Adrenal gland (tissue), 12 donors: ENCODE results near the gene ADAM19. TPM values are rescaled to one million over a fixed set of nuclear protein-coding genes. Genes with fewer than 3 reads are reported as not detected.

Experiments used
- DNase-seq, 7 donors: peaks; one replicate each; pipeline ENCODE4 v3.0.0-alpha.2; 2019 to 2020
- H3K27ac ChIP-seq, 5 donors: fragments of 200-600 bp; sonication (generic) in 4 of 5; 1 replicate in 3 of 5; 2 replicates in 2 of 5; pipeline versions ENCODE4 v1.5.1 to v1.8.0; 2016 to 2020; ENCODE audit warnings: mild to moderate bottlenecking in 1 of 5
- H3K27me3 ChIP-seq: fragments of 200-600 bp; 2 replicates; pipeline ENCODE4 v1.8.0; 2021
- H3K36me3 ChIP-seq, 2 donors: fragments of 200-600 bp; replicated peaks in 1 of 2; 1 replicate in 1 of 2; 2 replicates in 1 of 2; pipeline versions ENCODE4 v1.5.1 to v1.8.0; 2018 to 2022
- H3K4me1 ChIP-seq, 2 donors: fragments of 200-600 bp; replicated peaks in 1 of 2; 1 replicate in 1 of 2; 2 replicates in 1 of 2; pipeline versions ENCODE4 v1.5.1 to v1.8.0; 2018 to 2021
- H3K4me3 ChIP-seq, 4 donors: fragments of 200-600 bp; sonication (generic) in 3 of 4; one replicate each; pipeline ENCODE4 v1.5.1; 2016 to 2018
- H3K9me3 ChIP-seq, 3 donors: fragments of 200-600 bp; sonication (generic) in 1 of 3; replicated peaks in 1 of 3; 1 replicate in 2 of 3; 2 replicates in 1 of 3; pipeline versions ENCODE4 v1.5.1 to v1.8.0; 2016 to 2021
- POLR2A ChIP-seq, 2 donors: fragments of 450-650 bp; IDR thresholded peaks; one replicate each; pipeline ENCODE4 v1.6.1; 2017; ENCODE audit warnings: antibody characterized with exemption in 2 of 2, mild to moderate bottlenecking in 2 of 2, moderate library complexity in 1 of 2
- WGBS, 4 donors: extraction: QIAGEN DNeasy Blood & Tissue Kit in 2 of 4; methylation state at CpG; one replicate each; pipeline versions ENCODE4 v1.1.5 to v1.1.7; 2013 to 2017; 5-methylcytosine and 5-hydroxymethylcytosine counted together
- intact Hi-C, 2 donors: fragments of 100-400 bp; cut with DNase I; formaldehyde crosslinking; loops; one replicate each; pipeline versions ENCODE4 v1.14.1 to v1.15.0; 2022 to 2023
- polyA plus RNA-seq, 3 donors: library from polyadenylated mRNA; stranded (reverse); fragments of 200-250 nt in 2 of 3; fragments of 350-450 nt in 1 of 3; fragmentation: Illumina TruSeq in 1 of 3; extraction: RNeasy Lipid Tissue Mini Kit (QIAGEN cat#74804) in 1 of 3; gene quantifications; one replicate each; pipeline ENCODE4 v1.2.3, GENCODE V29; 2013 to 2014
- total RNA-seq, 9 donors: library from RNA; depleted of rRNA in 4 of 9; stranded (reverse); fragments of >200 nt in 4 of 9; fragments of 120-200 nt in 1 of 9; fragmentation: NEBNext Ultra II Directional in 1 of 9; extraction: Animal tissue kit (Norgen Biotek cat#: 25700) in 1 of 9; gene quantifications; one replicate each; pipeline versions ENCODE4 v1.1.0 to v1.2.4, GENCODE V29; 2013 to 2023
- TF ChIP-seq, protein P1 (sequence below), 6 experiments: fragments of 450-650 bp in 4 of 6; fragments of 200-600 bp in 2 of 6; sonication (generic) in 1 of 6; IDR thresholded peaks; 1 replicate in 5 of 6; 2 replicates in 1 of 6; pipeline versions ENCODE4 v1.5.1 to v1.8.0; 2016 to 2021; ENCODE audit warnings: antibody characterized with exemption in 6 of 6, mild to moderate bottlenecking in 2 of 6, moderate library complexity in 1 of 6
- donor health status: healthy with polysubstance abuse.
- donor health status: Bipolar disorder and iron deficiency.
- donor health status: DM: yes; HTN: yes; CAD: no.
- donor health status: DM: no; HTN: no; CAD: no.
- donor health status: DM: no; HTN: no; CAD: no.
- donor health status: DM: yes; HTN: yes; CAD: no.

ADAM19 gene
- total and polyA plus RNA-seq, 12 donors = 2.2 to 15.1 (median 4.7) TPM

DNA sequence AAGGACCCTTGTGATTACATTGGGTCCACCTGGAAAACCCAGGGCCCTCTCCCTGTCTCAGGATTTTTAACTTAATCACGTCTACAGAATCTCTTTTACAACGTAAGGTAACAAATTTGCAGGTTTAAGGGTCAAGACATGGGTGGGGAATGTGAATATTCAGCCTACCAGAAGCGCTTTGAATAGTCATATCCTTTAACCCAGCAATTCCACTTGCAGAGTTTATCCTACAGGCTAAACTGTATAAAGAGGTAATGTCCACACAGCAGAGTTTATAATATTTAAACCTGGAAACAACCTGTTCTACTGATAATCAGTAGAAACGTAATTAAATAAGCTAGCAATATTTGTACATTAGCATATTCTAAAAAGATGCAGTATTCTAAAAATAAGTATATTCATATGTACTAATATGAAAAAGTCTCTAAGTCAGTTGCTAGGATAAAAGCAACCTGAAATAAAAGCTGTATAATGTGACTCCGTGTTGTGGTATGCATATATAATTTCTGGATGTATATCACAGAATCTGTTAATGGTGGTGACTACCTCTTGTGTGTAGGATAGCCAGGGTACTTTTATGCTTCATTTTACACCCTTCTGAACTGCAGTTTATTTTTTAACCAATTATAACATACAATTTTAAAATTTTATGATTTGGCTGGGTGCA, 129.7 kb downstream of the ADAM19 start:
- H3K4me3 ChIP-seq = no peak overlapping the region
- intact Hi-C loops = no loop called here
- no peak overlapping the region for H3K27ac ChIP-seq
- DNase-seq = no peak
- H3K9me3 ChIP-seq = no peaks in the 10 kb centered on the region
- no peaks in the 10 kb centered on the region for H3K27me3 ChIP-seq
- no peak for TF ChIP-seq POLR2A (IDR thresholded peaks at IDR 0.05)
- TF ChIP-seq, protein P1, sequence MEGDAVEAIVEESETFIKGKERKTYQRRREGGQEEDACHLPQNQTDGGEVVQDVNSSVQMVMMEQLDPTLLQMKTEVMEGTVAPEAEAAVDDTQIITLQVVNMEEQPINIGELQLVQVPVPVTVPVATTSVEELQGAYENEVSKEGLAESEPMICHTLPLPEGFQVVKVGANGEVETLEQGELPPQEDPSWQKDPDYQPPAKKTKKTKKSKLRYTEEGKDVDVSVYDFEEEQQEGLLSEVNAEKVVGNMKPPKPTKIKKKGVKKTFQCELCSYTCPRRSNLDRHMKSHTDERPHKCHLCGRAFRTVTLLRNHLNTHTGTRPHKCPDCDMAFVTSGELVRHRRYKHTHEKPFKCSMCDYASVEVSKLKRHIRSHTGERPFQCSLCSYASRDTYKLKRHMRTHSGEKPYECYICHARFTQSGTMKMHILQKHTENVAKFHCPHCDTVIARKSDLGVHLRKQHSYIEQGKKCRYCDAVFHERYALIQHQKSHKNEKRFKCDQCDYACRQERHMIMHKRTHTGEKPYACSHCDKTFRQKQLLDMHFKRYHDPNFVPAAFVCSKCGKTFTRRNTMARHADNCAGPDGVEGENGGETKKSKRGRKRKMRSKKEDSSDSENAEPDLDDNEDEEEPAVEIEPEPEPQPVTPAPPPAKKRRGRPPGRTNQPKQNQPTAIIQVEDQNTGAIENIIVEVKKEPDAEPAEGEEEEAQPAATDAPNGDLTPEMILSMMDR (IDR thresholded peaks at IDR 0.05) = no peak
- no peaks in the 10 kb centered on the region for H3K4me1 ChIP-seq
- WGBS, 4 donors = 79 to 82% (median 80%) methylated on average over 5 of the region's 5 CpGs
- H3K36me3 ChIP-seq = no peaks in the 10 kb centered on the region

DNA sequence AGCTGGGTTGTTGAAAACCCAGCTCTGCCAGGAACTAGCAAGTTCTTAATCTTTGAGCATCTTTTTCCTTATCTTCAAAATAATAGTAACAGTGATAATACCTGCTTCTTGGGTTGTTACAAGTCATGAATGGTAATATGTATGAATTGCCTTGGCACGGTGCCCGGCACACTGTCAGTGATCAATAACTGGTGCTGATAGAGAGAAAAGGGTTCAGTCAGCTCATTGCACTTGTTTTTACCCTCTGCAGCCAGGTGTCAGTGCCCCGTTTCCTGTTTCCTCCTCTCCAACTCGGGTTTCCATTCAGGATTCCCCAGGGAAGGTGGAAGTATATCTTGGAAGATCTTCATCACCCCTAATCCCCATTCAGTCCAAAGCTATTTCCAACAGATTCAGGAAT, 131.4 kb downstream of the ADAM19 start:
- H3K9me3 ChIP-seq = no peaks in the 10 kb centered on the region
- intact Hi-C loops = no loop called here
- H3K4me1 ChIP-seq = no peaks in the 10 kb centered on the region
- WGBS, 4 donors = 58 to 66% (median 60%) methylated on average over 4 of the region's 4 CpGs
- TF ChIP-seq, protein P1 (IDR thresholded peaks at IDR 0.05) = no peak
- TF ChIP-seq POLR2A (IDR thresholded peaks at IDR 0.05) = no peak
- H3K4me3 ChIP-seq = no peak overlapping the region
- H3K36me3 ChIP-seq = no peaks in the 10 kb centered on the region
- no peak overlapping the region for H3K27ac ChIP-seq
- DNase-seq = no peak
- no peaks in the 10 kb centered on the region for H3K27me3 ChIP-seq

DNA sequence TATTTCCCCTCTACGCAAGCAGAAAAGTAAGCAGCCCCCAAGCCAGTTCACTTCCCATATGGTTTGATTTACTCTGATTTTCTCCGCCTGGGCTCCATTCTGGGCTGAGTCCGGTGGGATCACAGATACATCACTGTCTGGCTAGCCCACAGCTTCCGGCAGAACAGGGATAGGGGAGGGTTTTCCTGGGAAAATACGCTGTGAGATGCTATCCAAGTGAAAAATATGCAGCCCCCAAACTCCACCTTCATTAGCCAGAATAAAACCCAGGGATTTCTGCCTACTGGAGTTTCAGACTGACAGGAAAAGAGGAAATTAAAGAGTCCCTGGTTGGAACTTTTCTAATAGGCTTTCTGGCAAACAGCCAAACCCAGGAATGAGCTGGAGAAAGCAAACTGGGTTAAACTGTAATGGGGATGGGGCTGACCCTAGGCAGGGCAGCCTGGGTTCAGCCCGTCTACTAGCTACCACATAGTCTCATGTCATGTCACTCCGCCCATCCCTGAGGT, 132.5 kb downstream of the ADAM19 start:
- no peak for DNase-seq
- TF ChIP-seq, protein P1 (IDR thresholded peaks at IDR 0.05) = no peak
- TF ChIP-seq POLR2A (IDR thresholded peaks at IDR 0.05) = no peak
- H3K4me3 ChIP-seq = no peak overlapping the region
- WGBS, 4 donors = 49 to 71% (median 59%) methylated on average over 7 of the region's 7 CpGs
- H3K4me1 ChIP-seq = no peaks in the 10 kb centered on the region
- H3K36me3 ChIP-seq = no peaks in the 10 kb centered on the region
- intact Hi-C loops = no loop called here
- H3K27me3 ChIP-seq = no peaks in the 10 kb centered on the region
- no peak overlapping the region for H3K27ac ChIP-seq
- H3K9me3 ChIP-seq = no peaks in the 10 kb centered on the region

DNA sequence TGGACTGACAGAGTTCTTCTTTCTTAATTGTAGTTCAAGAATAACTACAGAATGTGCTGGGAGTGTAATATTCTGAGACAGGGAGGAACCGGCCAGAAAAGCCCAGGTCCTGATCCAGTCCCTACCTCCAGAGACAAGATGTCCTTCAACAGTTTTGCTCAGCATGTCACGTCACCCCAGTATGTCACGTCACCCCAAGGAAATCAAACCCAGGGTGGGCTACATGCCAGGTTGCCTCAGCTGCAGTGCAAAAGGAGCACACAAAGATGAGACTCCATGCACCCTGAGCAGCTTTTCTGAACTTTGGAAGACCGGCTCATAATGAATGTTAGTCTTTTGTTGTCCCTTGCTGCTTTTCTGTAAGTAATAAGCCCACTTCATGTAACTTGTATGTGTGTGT, 141.5 kb downstream of the ADAM19 start:
- intact Hi-C loops = loop anchor here in 1 of 2 donors (10.0 kb wide), 1 partner anchor 281 kb away; no protein-coding TSS in a partner anchor
- 71 to 82% (median 73%) methylated on average over 4 of the region's 4 CpGs for WGBS, 4 donors

More for the DNA sequence above, 141.5 kb downstream of the ADAM19 start:
- TF ChIP-seq, protein P1 (IDR thresholded peaks at IDR 0.05) = no peak
- no peak for TF ChIP-seq POLR2A (IDR thresholded peaks at IDR 0.05)
- peak in 1 of 7 donors; percentile 29 for DNase-seq
- H3K9me3 ChIP-seq = no peaks in the 10 kb centered on the region
- H3K4me3 ChIP-seq = no peak overlapping the region
- no peaks in the 10 kb centered on the region for H3K27me3 ChIP-seq
- H3K36me3 ChIP-seq = no peaks in the 10 kb centered on the region
- H3K27ac ChIP-seq = no peak overlapping the region
- no peaks in the 10 kb centered on the region for H3K4me1 ChIP-seq
